HepG2 (cell line): ENCODE results near the gene TMEM117. TPM values are rescaled to one million over a fixed set of nuclear protein-coding genes. Genes with fewer than 3 reads are reported as not detected.

Source experiments
- ATAC-seq: fragments of 200-7000 bp; cut with Tn5 transposase; 3 replicates; pipeline ENCODE4 v1.9.1; 2020; ENCODE audit warnings: mild to moderate bottlenecking, moderate library complexity
- BruUV-seq: library from RNA; stranded (reverse); fragments of 400-500 nt; replicated peaks from 2 replicates; lab custom pipeline; 2021; lab: Mats Ljungman, UMichigan
- CTCF ChIA-PET: fragments of 300-600 bp; formaldehyde crosslinking; extraction: SDS; loops from one replicate; lab custom pipeline; 2021; ENCODE audit warnings: low total read pairs, inconsistent platforms, low intra/inter-chr PET ratio; lab: Yijun Ruan, JAX
- POLR2A ChIA-PET: fragments of 350-600 bp; sonication (Branson Sonifier 250); formaldehyde crosslinking; loops from one replicate; lab custom pipeline; 2020; ENCODE audit warnings: antibody characterized with exemption, inconsistent platforms; lab: Yijun Ruan, JAX
- DNase-seq: peaks from one replicate; pipeline ENCODE4 v3.0.0-alpha.2; 2015; ENCODE audit warnings: low spot score
- FAIRE-seq: peaks from 3 replicates; lab custom pipeline; 2011; peaks lifted over from hg19 to GRCh38; lab: Jason Lieb, UNC
- H2AFZ ChIP-seq: one replicate; pipeline ENCODE4 v1.6.1; 2011; ENCODE audit warnings: low read length, inconsistent platforms
- H3K27ac ChIP-seq: fragments of 300-600 bp; 3 replicates; pipeline ENCODE4 v1.8.0; 2011; ENCODE audit warnings: mixed run types, mild to moderate bottlenecking, mixed read lengths, low read length, inconsistent platforms; ENCODE audit not compliant: insufficient read depth; ENCODE audit errors: extremely low read length
- H3K27me3 ChIP-seq, 2 experiments: fragments of 200-600 bp in 1 of 2; 2 replicates in 1 of 2; 3 replicates in 1 of 2; pipeline versions ENCODE4 v1.6.0 to v1.8.0; 2011; ENCODE audit warnings: low read length in 2 of 2, mild to moderate bottlenecking in 2 of 2, moderate library complexity in 2 of 2, inconsistent platforms in 1 of 2; ENCODE audit not compliant: insufficient read depth in 2 of 2, control insufficient read depth in 1 of 2
- H3K36me3 ChIP-seq, 2 experiments: fragments of 200-600 bp in 1 of 2; replicated peaks in 1 of 2; 2 replicates in 1 of 2; 3 replicates in 1 of 2; pipeline versions ENCODE4 v1.5.1 to v1.8.0; 2011; ENCODE audit warnings: low read length in 2 of 2, inconsistent platforms in 1 of 2; ENCODE audit not compliant: insufficient read depth in 2 of 2, control insufficient read depth in 1 of 2
- H3K4me1 ChIP-seq: 2 replicates; pipeline ENCODE4 v1.5.1; 2012; ENCODE audit warnings: low read length, inconsistent platforms; ENCODE audit not compliant: insufficient read depth
- H3K4me2 ChIP-seq: 2 replicates; pipeline ENCODE4 v1.6.0; 2011; ENCODE audit warnings: low read depth, low read length, inconsistent platforms
- H3K4me3 ChIP-seq, 3 experiments: fragments of 200-600 bp in 1 of 3; sonication (generic), shearing (Covaris generic) in 1 of 3; replicated peaks in 1 of 3; 2 replicates each; pipeline ENCODE4 v1.5.1; 2011 to 2016; ENCODE audit warnings: low read length in 3 of 3, inconsistent platforms in 2 of 3, low read depth in 2 of 3, mild to moderate bottlenecking in 2 of 3, control low read depth in 1 of 3, mixed read lengths in 1 of 3; ENCODE audit not compliant: insufficient read depth in 1 of 3
- H3K79me2 ChIP-seq: one replicate; pipeline ENCODE4 v1.6.1; 2011; ENCODE audit warnings: low read length, inconsistent platforms; ENCODE audit not compliant: insufficient read depth
- H3K9ac ChIP-seq: 2 replicates; pipeline ENCODE4 v1.6.0; 2011; ENCODE audit warnings: mild to moderate bottlenecking, low read depth, low read length, inconsistent platforms; ENCODE audit not compliant: insufficient read depth
- H3K9me3 ChIP-seq: 2 replicates; pipeline ENCODE4 v1.5.1; 2012; ENCODE audit warnings: mild to moderate bottlenecking, low read length
- H4K20me1 ChIP-seq: 2 replicates; pipeline ENCODE4 v1.6.0; 2011; ENCODE audit warnings: inconsistent platforms, mild to moderate bottlenecking, low read length, moderate library complexity; ENCODE audit not compliant: insufficient read depth
- CREB1 ChIP-seq, 2 experiments: fragments of 450-650 bp in 1 of 2; IDR thresholded peaks; 2 replicates each; pipeline ENCODE4 v1.6.1; 2016 to 2017; ENCODE audit warnings: control low read depth in 1 of 2, mild to moderate bottlenecking in 1 of 2, missing compliant biosample characterization in 1 of 2, missing genetic modification characterization in 1 of 2
- CREM ChIP-seq, 2 experiments: sonication (generic) in 1 of 2; formaldehyde crosslinking in 1 of 2; IDR thresholded peaks; 2 replicates each; pipeline versions ENCODE4 v1.4.0 to v1.6.1; 2016 to 2020; ENCODE audit warnings: antibody characterized with exemption in 1 of 2, mild to moderate bottlenecking in 1 of 2, missing genetic modification reagents in 1 of 2
- KLF12 ChIP-seq: sonication (generic); formaldehyde crosslinking; IDR thresholded peaks from 2 replicates; pipeline ENCODE4 v1.4.0; 2020; ENCODE audit warnings: missing genetic modification reagents, borderline replicate concordance
- SOX13 ChIP-seq, 3 experiments: fragments of 450-650 bp in 1 of 3; sonication (generic) in 1 of 3; formaldehyde crosslinking in 1 of 3; IDR thresholded peaks in 2 of 3; conservative IDR thresholded peaks in 1 of 3; 2 replicates each; pipeline versions ENCODE4 v1.5.0 to v1.6.1; 2016 to 2020; ENCODE audit warnings: antibody characterized with exemption in 1 of 3, mild to moderate bottlenecking in 1 of 3, missing compliant biosample characterization in 1 of 3, missing genetic modification reagents in 1 of 3, moderate library complexity in 1 of 3
- SOX5 ChIP-seq: IDR thresholded peaks from 2 replicates; pipeline ENCODE4 v1.6.1; 2016; ENCODE audit warnings: borderline replicate concordance
- SOX6 ChIP-seq, 2 experiments: fragments of 450-650 bp in 1 of 2; sonication (generic) in 1 of 2; formaldehyde crosslinking in 1 of 2; IDR thresholded peaks; 2 replicates each; pipeline versions ENCODE4 v1.4.0 to v1.6.1; 2017 to 2020; ENCODE audit warnings: antibody characterized with exemption in 1 of 2, mild to moderate bottlenecking in 1 of 2, missing genetic modification reagents in 1 of 2
- SP5 ChIP-seq: IDR thresholded peaks from 2 replicates; pipeline ENCODE4 v1.6.1; 2016; ENCODE audit warnings: low read depth, borderline replicate concordance
- ZNF619 ChIP-seq: sonication (generic); formaldehyde crosslinking; IDR thresholded peaks from 2 replicates; pipeline ENCODE4 v1.4.0; 2020; ENCODE audit warnings: mild to moderate bottlenecking, missing genetic modification reagents
- WGBS: methylation state at CpG from one replicate; pipeline ENCODE4 v1.1.6; 2017; ENCODE audit warnings: low lambda C conversion rate; 5-methylcytosine and 5-hydroxymethylcytosine counted together
- in situ Hi-C: cut with HindIII; loops from 2 replicates; pipeline ENCODE4 v1.10.0; 2017; ENCODE audit warnings: low pct_unique_long_range_greater_than_20kb; ENCODE audit not compliant: extremely low pct_ligation_motif_present
- intact Hi-C: fragments of 100-400 bp; cut with micrococcal nuclease; formaldehyde crosslinking; loops from one replicate; pipeline ENCODE4 v1.10.0; 2022; ENCODE audit not compliant: unreplicated experiment
- polyA plus RNA-seq, 8 experiments: library from polyadenylated mRNA; depleted of rRNA in 3 of 8; stranded (reverse) in 7 of 8; unstranded in 1 of 8; fragments of >200 nt; fragmentation: Illumina TruSeq in 4 of 8; extraction: Trizol in 4 of 8; gene quantifications; 2 replicates each; pipeline versions ENCODE4 v1.2.1 to v1.2.3, GENCODE V29; 2011 to 2016; ENCODE audit warnings: low read depth in 4 of 8, missing spikeins in 1 of 8, mixed read lengths in 1 of 8; ENCODE audit not compliant: insufficient read depth in 1 of 8
- total RNA-seq, 5 experiments: library from RNA; depleted of rRNA; stranded (reverse); fragments of >200 nt; fragmentation: Illumina TruSeq; extraction: Trizol; gene quantifications; 2 replicates each; pipeline ENCODE4 v1.2.3, GENCODE V29; 2016; ENCODE audit warnings: low read depth in 1 of 5
- TF ChIP-seq, protein P1 (sequence below): IDR thresholded peaks from 2 replicates; pipeline ENCODE4 v1.6.1; 2016; ENCODE audit warnings: control low read depth
- TF ChIP-seq, protein P2 (sequence below): sonication (generic); formaldehyde crosslinking; IDR thresholded peaks from 2 replicates; pipeline ENCODE4 v1.4.0; 2020; ENCODE audit warnings: missing genetic modification reagents

Gene TMEM117
- total and polyA plus RNA-seq, 2 of the 13 experiments (the other 11 are each of a cell fraction or from before 2014, with no cell fraction given): 2.8 to 8.5 TPM

DNA sequence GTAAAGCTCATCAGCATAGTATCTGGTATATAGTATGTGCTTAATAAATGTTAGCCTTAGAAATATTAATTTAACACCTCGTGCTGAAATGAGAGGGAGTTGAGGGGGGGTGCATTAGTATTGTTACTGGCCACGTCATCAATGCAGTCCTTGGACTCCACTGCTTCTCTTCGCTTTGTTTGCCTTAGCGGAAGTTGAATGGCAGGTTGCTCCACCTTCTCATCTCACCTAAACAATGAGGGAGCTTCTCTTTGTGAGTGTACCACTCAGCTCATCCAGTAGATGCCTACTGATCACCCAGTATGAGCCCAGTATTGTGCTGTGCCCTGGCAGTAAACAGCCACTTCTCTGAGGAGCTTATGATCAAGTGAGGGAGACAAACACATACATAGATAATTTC, 4.5 kb downstream of the TMEM117 start:
- H3K9me3 ChIP-seq: no peaks in the 10 kb centered on the region
- FAIRE-seq (no peak), ATAC-seq (no peak), DNase-seq (peak; percentile 70)
- no TSS peak for BruUV-seq
- H4K20me1 ChIP-seq: no peaks in the 10 kb centered on the region
- H2AFZ ChIP-seq: no peak overlapping the region
- ChIA-PET POLR2A (interaction anchor here (0.8 to 1.1 kb wide), 2 partner anchors 11 to 34 kb away, joined by 3 to 6 read pairs; partner anchors contain the start of gene TWF1), CTCF (no interaction called here)
- TF ChIP-seq, protein P1, sequence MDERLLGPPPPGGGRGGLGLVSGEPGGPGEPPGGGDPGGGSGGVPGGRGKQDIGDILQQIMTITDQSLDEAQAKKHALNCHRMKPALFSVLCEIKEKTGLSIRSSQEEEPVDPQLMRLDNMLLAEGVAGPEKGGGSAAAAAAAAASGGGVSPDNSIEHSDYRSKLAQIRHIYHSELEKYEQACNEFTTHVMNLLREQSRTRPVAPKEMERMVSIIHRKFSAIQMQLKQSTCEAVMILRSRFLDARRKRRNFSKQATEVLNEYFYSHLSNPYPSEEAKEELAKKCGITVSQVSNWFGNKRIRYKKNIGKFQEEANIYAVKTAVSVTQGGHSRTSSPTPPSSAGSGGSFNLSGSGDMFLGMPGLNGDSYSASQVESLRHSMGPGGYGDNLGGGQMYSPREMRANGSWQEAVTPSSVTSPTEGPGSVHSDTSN (CRISPR knock-in tag): 0 out of 2 replicates have a peak, but pooled peaks have one; percentile 42
- no peak for TF ChIP-seq SOX6 (IDR thresholded peaks at IDR 0.05)
- TF ChIP-seq SOX6 (CRISPR knock-in tag; IDR thresholded peaks at IDR 0.05): peak; percentile 77
- TF ChIP-seq ZNF619 (CRISPR knock-in tag): no peak
- no peak; the same call in 1 of the 2 replicates for TF ChIP-seq SOX13 (IDR thresholded peaks at IDR 0.05)
- peak in 1 of 2 experiments; percentile 92; a peak in 2 of 4 replicates for TF ChIP-seq SOX13 (CRISPR knock-in tag; conservative IDR thresholded peaks at IDR 0.05 in 1 of 2, IDR thresholded peaks at IDR 0.05 in 1 of 2)
- TF ChIP-seq CREM (IDR thresholded peaks at IDR 0.05): peak; percentile 53; the same call in 1 of the 2 replicates
- no peak for TF ChIP-seq CREM (CRISPR knock-in tag; IDR thresholded peaks at IDR 0.05)
- peak; percentile 46; the same call in 1 of the 2 replicates for TF ChIP-seq CREB1 (IDR thresholded peaks at IDR 0.05)
- TF ChIP-seq CREB1 (CRISPR knock-in tag; IDR thresholded peaks at IDR 0.05): no peak
- TF ChIP-seq SP5 (CRISPR knock-in tag): peak; percentile 89; the same call in 1 of the 2 replicates
- TF ChIP-seq, protein P2, sequence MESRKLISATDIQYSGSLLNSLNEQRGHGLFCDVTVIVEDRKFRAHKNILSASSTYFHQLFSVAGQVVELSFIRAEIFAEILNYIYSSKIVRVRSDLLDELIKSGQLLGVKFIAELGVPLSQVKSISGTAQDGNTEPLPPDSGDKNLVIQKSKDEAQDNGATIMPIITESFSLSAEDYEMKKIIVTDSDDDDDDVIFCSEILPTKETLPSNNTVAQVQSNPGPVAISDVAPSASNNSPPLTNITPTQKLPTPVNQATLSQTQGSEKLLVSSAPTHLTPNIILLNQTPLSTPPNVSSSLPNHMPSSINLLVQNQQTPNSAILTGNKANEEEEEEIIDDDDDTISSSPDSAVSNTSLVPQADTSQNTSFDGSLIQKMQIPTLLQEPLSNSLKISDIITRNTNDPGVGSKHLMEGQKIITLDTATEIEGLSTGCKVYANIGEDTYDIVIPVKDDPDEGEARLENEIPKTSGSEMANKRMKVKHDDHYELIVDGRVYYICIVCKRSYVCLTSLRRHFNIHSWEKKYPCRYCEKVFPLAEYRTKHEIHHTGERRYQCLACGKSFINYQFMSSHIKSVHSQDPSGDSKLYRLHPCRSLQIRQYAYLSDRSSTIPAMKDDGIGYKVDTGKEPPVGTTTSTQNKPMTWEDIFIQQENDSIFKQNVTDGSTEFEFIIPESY (CRISPR knock-in tag): peak; percentile 78
- TF ChIP-seq SOX5 (CRISPR knock-in tag): peak; percentile 86
- TF ChIP-seq KLF12 (CRISPR knock-in tag): no peak
- intact Hi-C loops: no loop called here
- no peak overlapping the region for H3K9ac ChIP-seq
- H3K27me3 ChIP-seq: no peaks in the 10 kb centered on the region
- H3K4me3 ChIP-seq: no peak overlapping the region
- in situ Hi-C loops: no loop called here
- no peak overlapping the region for H3K4me2 ChIP-seq
- H3K36me3 ChIP-seq: no peaks in the 10 kb centered on the region
- WGBS: 52% methylated on average over 4 of the region's 4 CpGs
- peaks cover 38% of the 10 kb centered on the region for H3K4me1 ChIP-seq
- no peak overlapping the region for H3K27ac ChIP-seq
- no peaks in the 10 kb centered on the region for H3K79me2 ChIP-seq
